OCI-LY1 (cell line): ENCODE measurements around the gene MRC2.

Experiments
- H2AFZ ChIP-seq: fragments of 200-600 bp; sonication (generic), shearing (Covaris generic); 2 replicates; pipeline ENCODE4 v1.6.0; 2014; ENCODE audit warnings: antibody characterized with exemption, mild to moderate bottlenecking, low read length
- H3F3A ChIP-seq: fragments of 200-600 bp; sonication (generic), shearing (Covaris generic); 2 replicates; pipeline ENCODE4 v1.6.0; 2014; ENCODE audit warnings: mild to moderate bottlenecking, antibody characterized with exemption, low read length, moderate library complexity; ENCODE audit not compliant: insufficient read depth
- H3K27ac ChIP-seq: fragments of 200-600 bp; sonication (generic); 2 replicates; pipeline ENCODE4 v1.5.1; 2014; ENCODE audit warnings: low read length, mixed run types, mild to moderate bottlenecking, low read depth; ENCODE audit not compliant: poor library complexity, severe bottlenecking
- H3K27me3 ChIP-seq: fragments of 200-600 bp; sonication (generic); 2 replicates; pipeline ENCODE4 v1.6.0; 2014; ENCODE audit warnings: antibody characterized with exemption, mild to moderate bottlenecking, low read length, moderate library complexity; ENCODE audit not compliant: insufficient read depth
- H3K36me3 ChIP-seq: fragments of 200-600 bp; sonication (generic); 2 replicates; pipeline ENCODE4 v1.6.1; 2014; ENCODE audit warnings: mild to moderate bottlenecking, antibody characterized with exemption, low read length, moderate library complexity, mixed read lengths; ENCODE audit not compliant: insufficient read depth
- H3K4me1 ChIP-seq: fragments of 200-600 bp; sonication (generic); 2 replicates; pipeline ENCODE4 v1.5.1; 2014; ENCODE audit warnings: mild to moderate bottlenecking, low read length, moderate library complexity; ENCODE audit not compliant: insufficient read depth, severe bottlenecking
- H3K4me2 ChIP-seq: fragments of 200-600 bp; sonication (generic), shearing (Covaris generic); 2 replicates; pipeline ENCODE4 v1.6.1; 2014; ENCODE audit warnings: low read length
- H3K4me3 ChIP-seq: fragments of 200-600 bp; sonication (generic); 2 replicates; pipeline ENCODE4 v1.5.1; 2014; ENCODE audit warnings: low read length, low read depth, mild to moderate bottlenecking, mixed read lengths; ENCODE audit not compliant: poor library complexity, severe bottlenecking
- H3K79me2 ChIP-seq: fragments of 200-600 bp; shearing (Covaris generic); 2 replicates; pipeline ENCODE4 v1.6.1; 2016; ENCODE audit warnings: mixed run types, low read length, mixed read lengths; ENCODE audit not compliant: insufficient read depth
- H3K9ac ChIP-seq: fragments of 200-600 bp; sonication (generic), shearing (Covaris generic); 2 replicates; pipeline ENCODE4 v1.6.1; 2014; ENCODE audit warnings: mild to moderate bottlenecking, low read length, mixed read lengths
- H3K9me2 ChIP-seq: fragments of 200-600 bp; sonication (generic), shearing (Covaris generic); 2 replicates; pipeline ENCODE4 v1.6.1; 2014; ENCODE audit warnings: low read depth, mild to moderate bottlenecking, low read length, mixed read lengths
- H3K9me3 ChIP-seq: fragments of 200-600 bp; shearing (Covaris generic); 2 replicates; pipeline ENCODE4 v1.6.1; 2014; ENCODE audit warnings: low read length, mixed read lengths
- H4K20me1 ChIP-seq: fragments of 200-600 bp; sonication (generic), shearing (Covaris generic); 2 replicates; pipeline ENCODE4 v1.6.0; 2016; ENCODE audit warnings: mild to moderate bottlenecking, low read length; ENCODE audit not compliant: insufficient read depth
- CTCF ChIP-seq: fragments of 200-600 bp; sonication (generic), shearing (Covaris generic); IDR thresholded peaks from 2 replicates; pipeline ENCODE4 v1.5.1; 2017; ENCODE audit warnings: mild to moderate bottlenecking, antibody characterized with exemption, low read length, moderate library complexity, mixed read lengths
- EZH2 ChIP-seq: fragments of 200-600 bp; sonication (generic), shearing (Covaris generic); IDR thresholded peaks from 2 replicates; pipeline ENCODE4 v1.8.0; 2017; ENCODE audit warnings: borderline replicate concordance, mixed run types, mild to moderate bottlenecking, antibody characterized with exemption, low read length, moderate library complexity, mixed read lengths

Gene MRC2

GRCh38 chr17:62618647-62619416 is 8.6 kb upstream of the MRC2 start:
- TF ChIP-seq EZH2 (no peak), CTCF (no peak)
- no peaks in the 10 kb centered on the region for H3K9me3 ChIP-seq

GRCh38 chr17:62619417-62620155 is 7.9 kb upstream of the MRC2 start:
- no peaks in the 10 kb centered on the region for H3K27me3 ChIP-seq
- no peak overlapping the region for H3K27ac ChIP-seq
- H3K4me3 ChIP-seq = no peak overlapping the region
- H3K9ac ChIP-seq = no peak overlapping the region
- no peaks in the 10 kb centered on the region for H3K9me2 ChIP-seq
- TF ChIP-seq EZH2 (no peak), CTCF (no peak)
- H3K4me1 ChIP-seq = no peaks in the 10 kb centered on the region
- H3K9me3 ChIP-seq = no peaks in the 10 kb centered on the region
- peaks cover 16% of the 10 kb centered on the region for H3K36me3 ChIP-seq
- no peaks in the 10 kb centered on the region for H3K79me2 ChIP-seq
- no peaks in the 10 kb centered on the region for H4K20me1 ChIP-seq
- H3F3A ChIP-seq = no peaks in the 10 kb centered on the region
- no peak overlapping the region for H3K4me2 ChIP-seq
- H2AFZ ChIP-seq = no peak overlapping the region

More at GRCh38 chr17:62618647-62619416, 8.6 kb upstream of the MRC2 start:
- Histone ChIP-seq H3K36me3 (peaks cover 22% of the 10 kb centered on the region), H2AFZ (no peak overlapping the region), H3K79me2 (no peaks in the 10 kb centered on the region), H3F3A (no peaks in the 10 kb centered on the region), H3K27ac (no peak overlapping the region), H3K4me1 (no peaks in the 10 kb centered on the region), H4K20me1 (no peaks in the 10 kb centered on the region), H3K9ac (no peak overlapping the region), H3K4me3 (no peak overlapping the region), H3K9me2 (no peaks in the 10 kb centered on the region), H3K4me2 (no peak overlapping the region), H3K27me3 (no peaks in the 10 kb centered on the region)

GRCh38 chr17:62621223-62621622 is 6.2 kb upstream of the MRC2 start:
- Histone ChIP-seq H3K9me3 (no peaks in the 10 kb centered on the region), H3K36me3 (peaks cover 1% of the 10 kb centered on the region), H3K4me2 (no peak overlapping the region), H3F3A (no peaks in the 10 kb centered on the region), H3K27ac (no peak overlapping the region), H3K9me2 (no peaks in the 10 kb centered on the region), H3K27me3 (no peaks in the 10 kb centered on the region), H3K4me1 (no peaks in the 10 kb centered on the region), H3K79me2 (no peaks in the 10 kb centered on the region), H4K20me1 (no peaks in the 10 kb centered on the region), H3K4me3 (no peak overlapping the region), H2AFZ (no peak overlapping the region), H3K9ac (no peak overlapping the region)
- TF ChIP-seq CTCF (no peak), EZH2 (no peak)
